GM12801 (cell line): Measurements from ENCODE around the gene NCDN.

Experiments used
- CTCF ChIP-seq: IDR thresholded peaks from one replicate; pipeline ENCODE4 v1.5.1; 2011; ENCODE audit warnings: control low read depth; ENCODE audit not compliant: insufficient read length; ENCODE audit errors: extremely low read depth

NCDN gene

GRCh38 chr1:35565742-35566133 is 8.1 kb downstream of the NCDN start:
- no peak for TF ChIP-seq CTCF

GRCh38 chr1:35567947-35568558 is 10.5 kb downstream of the NCDN start:
- TF ChIP-seq CTCF = no peak

GRCh38 chr1:35568975-35569395 is 11.4 kb downstream of the NCDN start:
- TF ChIP-seq CTCF = peak; percentile 14

GRCh38 chr1:35569936-35570335 is 12.3 kb downstream of the NCDN start:
- no peak for TF ChIP-seq CTCF

- no peak for TF ChIP-seq CTCF
Measured at GRCh38 chr1:35570589-35571137, 13.1 kb downstream of the NCDN start.

- TF ChIP-seq CTCF = no peak
Measured at GRCh38 chr1:35571263-35571662, 13.7 kb downstream of the NCDN start.

- TF ChIP-seq CTCF = no peak
Measured at GRCh38 chr1:35572296-35572695, 14.7 kb downstream of the NCDN start.
